GM19463 (cell line): ENCODE measurements around the gene GJC2.
"Not testable (repeated sequence)": the region's sequence is repeated elsewhere in the genome, so short reads cannot be mapped to it uniquely, and the experiment has no call there.

Experiments
- ATAC-seq: cut with Tn5 transposase; IDR thresholded peaks from one replicate; pipeline ENCODE4 v1.9.1; 2021; ENCODE audit warnings: mild to moderate bottlenecking, moderate library complexity; ENCODE audit not compliant: unreplicated experiment

Gene GJC2

DNA sequence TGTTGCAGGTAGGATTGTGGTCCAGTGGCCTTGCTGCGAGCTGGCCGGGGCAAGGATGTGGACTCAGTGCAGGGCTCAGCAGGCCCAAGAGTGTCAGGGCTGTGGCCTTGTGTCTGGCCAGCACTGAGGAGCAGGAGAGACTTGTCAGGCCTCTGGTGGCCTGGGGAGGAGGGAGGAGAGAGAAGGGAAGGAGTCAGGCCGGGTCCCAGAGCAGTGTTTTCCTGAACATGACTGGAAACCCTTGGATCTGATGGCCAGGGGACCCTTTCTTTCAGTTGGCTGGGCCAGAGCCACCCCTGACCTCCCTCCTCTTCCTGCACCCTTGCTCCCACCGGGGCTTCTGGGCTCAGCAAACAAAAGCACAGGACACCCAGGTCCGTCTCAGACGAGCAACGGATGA is 20.9 kb downstream of the GJC2 start:
- no peak for ATAC-seq

DNA sequence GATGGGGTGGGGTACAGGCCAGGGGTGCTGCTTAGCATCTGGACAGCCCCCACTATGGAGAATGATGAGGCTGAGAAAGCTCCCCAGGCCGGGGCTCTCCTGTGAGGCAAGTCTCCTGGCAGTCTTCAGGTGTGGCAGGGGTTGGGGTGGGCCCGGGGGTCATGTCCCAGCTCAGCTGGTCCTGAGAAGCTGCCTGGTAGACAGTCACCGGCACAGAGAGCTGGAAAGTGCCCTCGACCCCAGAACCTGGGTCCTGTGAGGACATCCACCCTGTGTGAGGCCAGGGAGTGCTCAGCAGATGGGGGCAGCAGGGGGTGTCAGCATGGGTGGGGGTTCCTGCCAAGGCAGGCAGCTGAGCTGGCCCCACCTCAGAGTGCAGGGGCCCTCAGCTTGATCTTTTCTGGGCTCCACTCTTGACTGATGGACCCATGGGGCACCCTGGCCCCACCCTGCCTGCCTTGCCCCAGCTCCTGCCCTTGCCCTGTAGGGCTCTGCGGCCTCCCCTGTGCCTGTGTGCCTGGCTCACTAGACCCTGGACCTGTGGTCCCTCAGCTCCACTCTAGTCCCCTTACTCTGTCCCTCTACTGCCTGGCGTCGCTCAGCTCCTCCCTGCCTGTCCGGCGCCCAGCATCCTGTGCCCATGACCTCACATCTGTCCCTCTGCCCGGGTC is 21.6 kb downstream of the GJC2 start:
- ATAC-seq, result no peak

DNA sequence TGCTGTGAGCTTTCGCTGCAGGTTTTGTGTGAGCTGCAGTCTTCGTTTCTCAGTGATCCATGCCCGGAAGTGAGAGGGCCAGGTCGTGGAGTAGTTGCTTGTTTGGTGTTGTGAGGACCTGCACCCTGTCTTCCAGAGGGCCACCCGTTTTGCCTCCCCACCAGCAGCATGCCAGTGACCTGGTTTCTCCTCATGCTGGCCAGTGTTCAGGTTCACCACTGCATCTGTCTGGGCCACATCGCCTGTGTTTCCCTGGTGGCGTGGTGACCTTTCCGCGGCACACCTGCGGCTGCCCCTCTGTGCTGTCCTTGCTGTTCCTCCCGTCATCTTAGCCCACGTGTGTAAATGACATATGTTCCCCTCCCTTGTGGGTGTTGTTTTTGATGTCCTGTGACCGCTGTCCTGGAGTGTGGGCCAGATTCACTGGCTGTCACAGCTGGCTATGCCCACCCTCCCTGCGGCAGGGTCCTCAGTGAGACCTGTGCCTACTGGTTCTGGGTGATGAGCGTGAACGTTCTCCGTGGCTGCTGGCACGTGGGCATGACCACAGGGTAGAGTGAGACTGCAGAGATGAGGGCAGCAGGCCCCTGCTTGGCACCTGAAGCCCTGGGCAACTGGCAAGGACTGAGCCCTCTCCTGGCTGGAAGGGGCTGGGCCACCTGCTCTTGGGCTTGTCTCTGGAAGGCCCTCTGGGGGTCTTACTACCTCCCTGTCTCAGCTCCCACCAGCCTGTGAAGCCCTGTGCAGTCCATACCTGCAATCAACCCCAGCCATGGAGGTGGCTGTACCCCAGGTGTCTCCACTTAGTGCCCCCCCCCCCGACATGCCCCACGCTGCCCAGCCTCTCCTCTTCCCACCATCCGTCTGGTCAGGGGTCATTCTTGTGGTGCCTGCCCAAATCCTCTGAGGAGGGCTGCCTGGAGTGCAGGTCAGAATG is 23.1 kb downstream of the GJC2 start:
- no peak for ATAC-seq

DNA sequence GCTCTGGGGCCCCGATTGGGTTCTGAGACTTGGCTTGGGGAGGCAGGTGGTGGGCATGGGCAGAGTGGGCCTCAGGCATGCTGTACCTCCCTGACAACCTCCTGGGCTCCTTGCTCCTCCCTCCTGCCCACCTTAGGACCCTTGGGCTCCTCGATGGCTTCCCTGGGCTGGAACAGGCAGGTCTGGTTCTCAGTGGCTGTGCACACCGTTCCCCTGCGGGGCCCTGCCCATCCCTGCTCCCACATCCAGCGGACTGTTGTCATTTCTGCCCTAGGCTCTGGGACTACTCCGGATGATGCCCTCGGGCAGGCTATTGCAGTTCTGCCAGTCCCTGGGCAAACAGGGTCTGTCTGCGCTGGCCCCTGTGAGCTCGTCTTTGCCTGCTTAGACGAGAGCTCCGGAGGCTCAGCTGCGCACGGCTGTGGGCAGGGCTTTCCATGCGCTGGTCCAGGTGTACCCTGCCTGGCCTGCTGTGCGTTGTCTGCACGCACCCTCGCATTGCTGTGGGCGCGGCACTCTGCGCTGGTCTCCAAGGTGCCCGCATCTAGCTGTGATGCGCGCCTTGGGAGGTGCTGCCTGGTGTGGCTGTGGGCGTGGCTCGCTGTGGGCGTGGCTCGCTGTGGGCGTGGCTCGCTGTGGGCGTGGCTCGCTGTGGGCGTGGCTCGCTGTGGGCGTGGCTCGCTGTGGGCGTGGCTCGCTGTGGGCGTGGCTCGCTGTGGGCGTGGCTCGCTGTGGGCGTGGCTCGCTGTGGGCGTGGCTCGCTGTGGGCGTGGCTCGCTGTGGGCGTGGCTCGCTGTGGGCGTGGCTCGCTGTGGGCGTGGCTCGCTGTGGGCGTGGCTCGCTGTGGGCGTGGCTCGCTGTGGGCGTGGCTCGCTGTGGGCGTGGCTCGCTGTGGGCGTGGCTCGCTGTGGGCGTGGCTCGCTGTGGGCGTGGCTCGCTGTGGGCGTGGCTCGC is 24.1 kb downstream of the GJC2 start:
- ATAC-seq, result not testable (repeated sequence)

DNA sequence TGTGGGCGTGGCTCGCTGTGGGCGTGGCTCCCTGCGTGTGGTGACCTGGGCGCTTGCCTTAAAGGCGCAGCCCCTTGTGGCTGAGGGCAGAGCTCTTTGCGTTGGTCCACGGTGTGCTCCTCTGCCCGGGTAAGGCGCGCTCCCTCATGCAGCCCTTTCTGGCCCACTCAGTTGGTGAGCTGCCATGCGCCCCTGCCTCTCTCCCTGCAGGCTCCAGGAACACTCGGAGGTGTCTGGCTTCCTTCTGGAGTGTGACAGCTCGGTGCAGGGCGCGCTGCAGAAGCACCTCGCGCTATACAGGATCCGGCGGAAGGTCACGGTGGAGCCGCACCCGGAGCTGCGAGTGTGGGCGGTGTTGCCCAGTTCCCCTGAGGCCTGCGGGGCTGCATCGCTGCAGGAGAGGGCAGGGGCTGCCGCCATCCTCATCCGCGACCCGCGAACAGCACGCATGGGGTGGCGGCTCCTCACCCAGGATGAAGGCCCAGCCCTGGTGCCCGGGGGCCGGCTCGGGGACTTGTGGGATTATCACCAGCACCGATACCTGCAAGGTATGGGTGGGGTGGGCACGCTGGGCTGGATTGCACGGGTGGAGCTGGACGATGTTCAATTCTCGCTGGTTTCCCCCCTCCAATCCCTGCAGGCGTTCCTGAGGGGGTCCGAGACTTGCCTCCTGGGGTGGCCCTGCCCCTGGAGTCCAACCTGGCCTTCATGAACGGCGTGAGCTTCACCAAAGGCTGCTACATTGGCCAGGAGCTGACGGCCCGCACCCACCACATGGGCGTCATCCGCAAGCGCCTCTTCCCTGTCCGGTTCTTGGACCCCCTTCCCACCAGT is 25.0 kb downstream of the GJC2 start:
- no peak for ATAC-seq

DNA sequence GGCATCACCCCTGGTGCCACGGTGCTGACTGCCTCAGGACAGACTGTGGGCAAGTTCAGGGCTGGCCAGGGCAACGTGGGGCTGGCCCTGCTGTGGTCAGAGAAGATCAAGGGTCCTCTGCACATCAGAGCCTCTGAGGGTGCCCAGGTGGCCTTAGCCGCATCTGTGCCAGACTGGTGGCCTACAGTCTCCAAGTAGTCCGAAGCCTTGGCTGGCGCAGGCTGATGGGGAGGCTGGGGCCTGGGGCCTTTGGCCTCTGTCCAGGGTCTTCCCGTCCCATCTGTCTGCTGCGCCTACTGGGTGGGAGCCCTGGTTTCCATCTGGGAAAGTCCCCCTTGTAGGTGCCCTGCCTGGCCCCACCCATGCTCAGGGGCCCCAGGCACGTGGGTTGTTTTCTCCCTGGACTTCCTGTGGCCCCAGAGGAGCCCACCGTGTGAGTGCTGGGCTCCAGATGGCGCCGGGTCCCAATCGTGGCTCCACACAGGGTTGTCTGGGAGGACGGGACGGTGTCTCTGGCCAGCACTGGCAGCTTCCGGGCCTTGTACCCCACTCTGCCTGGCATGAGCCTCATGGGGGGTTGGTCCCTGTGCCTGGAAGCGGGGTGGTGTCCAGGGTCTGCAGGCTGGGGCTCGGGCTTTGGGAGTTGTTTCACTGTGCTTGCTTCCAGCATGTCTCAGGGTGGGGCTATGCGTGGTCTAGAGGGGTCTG is 25.7 kb downstream of the GJC2 start:
- no peak for ATAC-seq

DNA sequence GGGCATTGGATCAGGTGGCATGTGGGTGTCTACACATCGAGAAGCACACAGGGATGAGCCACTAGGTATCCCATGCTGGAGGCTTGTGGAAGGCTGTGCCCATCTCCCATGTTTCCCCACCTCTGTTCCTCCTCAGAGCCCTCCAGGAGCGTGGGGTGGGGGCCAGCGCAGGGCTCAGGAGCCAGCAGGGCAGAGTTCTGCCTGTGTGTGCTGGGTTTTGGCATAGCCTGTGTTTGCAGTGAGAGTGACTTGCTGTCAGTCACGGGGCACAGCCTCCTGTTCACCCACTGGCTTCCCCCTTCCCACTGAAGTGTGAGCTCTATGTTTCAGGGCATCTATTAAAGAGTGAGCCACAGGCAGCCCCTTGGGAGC is 26.3 kb downstream of the GJC2 start:
- ATAC-seq, result no peak

DNA sequence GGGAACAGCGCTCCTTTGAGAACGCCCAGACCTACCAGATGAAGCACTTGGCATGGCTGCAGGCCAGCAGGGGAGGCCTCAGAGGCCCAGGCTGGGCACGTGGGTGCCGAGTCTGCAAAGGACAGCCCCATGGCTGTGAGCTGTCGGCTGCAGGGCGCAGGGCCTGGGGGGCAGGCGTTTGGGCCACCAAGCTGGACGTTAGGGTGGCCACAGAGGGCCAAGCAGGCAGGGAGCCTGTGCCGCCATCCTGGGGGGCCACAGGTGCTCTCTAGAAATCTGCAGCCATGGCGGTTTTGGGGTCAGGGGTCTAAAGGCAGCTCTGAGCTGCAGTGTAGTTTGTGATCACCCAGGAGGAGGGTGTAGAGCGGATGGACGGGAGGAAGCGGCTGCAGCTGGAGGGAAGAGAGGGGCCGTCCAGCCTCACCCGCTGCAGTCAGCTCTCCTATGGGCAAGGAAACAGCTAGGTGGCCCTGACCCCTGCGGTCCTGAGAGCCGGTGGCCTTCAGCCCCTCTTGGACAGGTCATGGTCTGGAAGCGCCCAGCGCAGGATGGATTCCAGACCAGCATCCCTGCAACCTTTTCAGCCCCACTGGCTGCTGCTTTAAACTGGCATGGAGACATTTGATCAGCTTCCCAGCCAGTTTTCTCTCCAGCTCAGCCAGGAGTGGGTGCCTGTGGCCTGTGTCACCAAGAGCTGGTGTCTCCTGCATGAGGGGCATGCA is 26.9 kb downstream of the GJC2 start:
- no peak for ATAC-seq

DNA sequence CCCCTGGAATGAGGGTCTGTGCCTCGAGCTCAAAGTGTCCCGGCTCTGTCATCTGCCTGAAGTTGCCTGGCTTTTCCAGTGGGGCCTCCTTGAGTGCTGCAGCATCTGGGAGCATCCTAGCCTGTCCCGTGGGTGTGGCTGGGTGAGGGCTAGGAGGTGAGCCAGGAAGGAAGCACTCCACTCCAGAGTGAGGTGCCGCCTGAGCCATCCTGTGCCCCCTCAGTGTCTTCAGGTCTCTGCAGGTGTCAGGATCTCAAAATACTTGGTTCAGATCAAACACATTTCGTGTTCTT is 27.4 kb downstream of the GJC2 start:
- no peak for ATAC-seq

DNA sequence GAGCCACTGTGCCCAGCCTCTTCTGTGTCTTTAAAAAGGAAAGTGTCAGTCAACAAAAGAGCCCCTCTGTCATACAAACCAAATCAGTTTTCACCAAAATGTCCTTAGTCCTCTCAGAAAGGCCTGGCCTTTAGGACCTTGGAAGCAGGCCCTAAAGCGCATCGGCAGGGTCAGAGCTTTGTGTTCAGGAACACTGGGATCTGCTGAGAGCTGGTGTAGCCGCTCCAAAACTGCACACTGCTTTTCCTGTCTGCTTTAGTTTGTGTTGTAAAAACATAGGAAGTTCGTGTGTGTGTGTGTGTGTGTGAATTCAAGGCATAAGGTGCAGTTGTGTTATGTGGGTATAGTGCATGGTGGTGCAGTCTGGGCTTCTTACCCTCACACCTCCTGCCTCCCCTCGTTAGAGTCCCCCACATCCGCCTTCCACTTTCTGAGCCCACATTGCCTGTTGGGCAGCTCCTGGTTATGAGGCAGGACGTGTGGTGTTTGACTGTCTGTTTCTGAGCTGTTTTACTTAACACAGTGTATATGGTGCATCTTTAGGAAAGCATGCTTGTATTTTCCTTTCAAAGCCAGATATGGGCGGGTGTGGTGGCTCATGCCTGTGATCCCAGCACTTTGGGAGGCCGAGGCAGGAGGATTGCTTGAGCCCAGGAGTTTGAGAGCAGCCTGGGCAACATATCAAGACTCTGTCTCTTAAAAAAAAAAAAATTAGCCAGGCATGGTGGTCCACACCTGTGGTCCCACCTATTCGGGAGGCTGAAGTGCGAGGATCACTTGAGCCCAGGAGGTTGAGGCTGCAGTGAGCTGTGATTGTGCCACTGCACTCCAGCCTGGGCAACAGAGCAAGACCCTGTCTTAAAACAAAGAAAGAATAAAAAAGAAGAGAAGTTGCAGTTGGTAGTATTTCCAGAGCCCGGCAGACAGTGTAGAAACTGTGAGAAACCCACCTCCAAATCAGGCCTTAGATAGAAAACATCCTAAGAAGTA is 28.3 kb downstream of the GJC2 start:
- ATAC-seq, result no peak

DNA sequence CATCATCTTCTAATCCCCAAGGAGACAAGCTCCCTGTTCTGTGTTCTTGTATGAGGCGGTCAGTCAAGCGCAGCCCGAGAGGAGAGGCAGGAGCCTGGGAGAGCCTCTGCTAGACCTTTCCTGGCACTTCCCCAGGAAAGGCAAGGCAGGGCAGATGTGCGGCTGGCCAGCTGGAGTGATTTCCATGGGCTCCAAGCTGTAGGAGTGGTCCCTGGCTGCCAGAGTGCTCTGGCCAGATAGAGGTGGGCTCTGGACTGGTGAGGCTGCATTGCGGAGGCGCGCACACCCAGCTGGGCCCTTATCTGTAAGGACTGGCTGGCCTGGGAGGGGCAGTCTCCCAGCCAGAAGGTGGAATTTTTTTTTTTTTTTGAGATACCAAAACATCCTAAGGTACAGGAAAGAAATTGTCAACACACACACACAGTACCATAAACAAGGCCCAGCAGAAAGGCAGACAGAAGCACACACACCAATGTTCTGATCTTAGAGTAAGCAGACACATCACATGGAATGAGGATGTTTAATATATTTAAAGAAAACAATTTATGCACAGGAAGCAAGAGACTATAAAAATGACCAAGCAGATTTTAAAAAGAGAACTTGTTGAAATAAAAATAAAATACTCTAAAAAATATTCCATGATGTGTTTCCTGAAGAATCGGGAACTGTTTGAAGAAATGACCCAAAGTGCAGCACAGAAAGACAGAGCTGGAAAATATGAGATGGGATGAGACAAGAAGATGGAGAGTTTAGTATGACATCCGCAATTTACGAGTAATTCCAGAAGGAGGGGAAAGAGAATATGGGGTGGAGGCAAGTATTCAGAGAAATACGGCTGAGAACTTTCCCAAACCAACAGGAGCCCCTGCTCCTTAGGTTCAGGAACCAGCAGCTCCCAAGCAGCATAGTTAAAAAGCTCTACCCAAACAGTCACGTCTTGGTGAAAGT is 29.3 kb downstream of the GJC2 start:
- ATAC-seq, result no peak

DNA sequence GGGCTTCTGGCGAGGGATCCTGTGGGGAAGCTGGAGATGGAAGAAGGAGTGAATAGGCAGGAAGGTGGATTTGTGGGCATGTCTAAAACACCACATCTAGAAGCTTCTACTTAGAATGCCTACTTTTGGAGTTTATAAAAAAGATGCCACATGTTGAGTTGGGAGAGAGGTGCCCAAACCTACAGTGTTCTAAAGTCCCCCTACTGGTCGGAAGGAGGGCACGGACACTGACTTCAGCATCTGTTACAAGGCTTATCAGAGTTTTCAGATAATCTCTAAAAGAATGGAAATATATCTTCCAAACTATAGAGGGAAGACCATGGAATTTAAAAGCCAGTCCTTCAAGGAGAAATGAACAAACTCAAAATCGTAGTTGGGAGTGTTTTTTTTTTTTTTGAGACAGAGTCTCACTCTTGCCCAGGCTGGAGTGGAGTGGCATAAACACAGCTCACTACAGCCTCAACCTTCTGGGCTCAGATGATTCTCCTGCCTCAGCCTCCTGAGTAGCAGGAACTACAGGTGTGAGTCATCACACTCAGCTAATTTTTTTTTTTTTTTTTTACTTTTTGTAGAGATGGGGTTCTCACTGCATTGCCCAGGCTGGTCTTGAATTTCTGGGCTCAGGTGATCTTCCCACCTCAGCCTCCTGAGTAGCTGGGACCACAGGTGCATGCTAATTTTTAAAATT is 30.7 kb downstream of the GJC2 start:
- ATAC-seq, result no peak

DNA sequence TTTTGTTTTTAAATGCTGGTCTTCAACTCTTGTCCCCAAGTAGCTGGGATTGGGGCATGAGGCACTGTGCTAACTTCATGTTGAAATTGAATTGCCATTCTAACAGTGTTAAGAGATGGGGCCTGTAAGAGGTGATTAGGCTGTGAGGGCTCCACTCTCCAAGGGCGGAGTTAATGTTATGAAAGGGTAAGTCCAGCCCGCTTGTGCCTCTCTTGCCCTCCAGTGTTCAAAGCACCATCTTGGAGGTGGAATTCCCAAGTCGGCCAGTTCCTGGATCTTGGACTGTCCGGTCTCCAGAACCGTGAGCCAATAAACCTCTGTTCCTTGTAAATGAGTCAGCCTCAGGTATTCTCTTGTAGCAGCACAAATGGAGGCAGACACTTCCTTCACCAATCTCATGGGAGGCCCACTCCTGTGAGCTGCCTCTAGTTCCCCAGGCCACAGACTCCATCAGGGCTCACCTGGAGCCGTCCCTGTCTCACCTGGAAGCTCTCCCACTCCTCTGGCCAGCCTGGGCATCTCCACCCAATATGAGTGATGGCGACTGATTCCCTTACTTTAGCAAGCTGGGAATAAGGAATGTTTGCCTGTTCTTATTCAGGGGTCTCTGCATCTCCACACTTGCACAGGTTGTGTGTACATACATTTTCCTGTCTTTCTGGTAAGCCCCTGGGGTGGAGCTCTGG is 31.4 kb downstream of the GJC2 start:
- ATAC-seq, result no peak

DNA sequence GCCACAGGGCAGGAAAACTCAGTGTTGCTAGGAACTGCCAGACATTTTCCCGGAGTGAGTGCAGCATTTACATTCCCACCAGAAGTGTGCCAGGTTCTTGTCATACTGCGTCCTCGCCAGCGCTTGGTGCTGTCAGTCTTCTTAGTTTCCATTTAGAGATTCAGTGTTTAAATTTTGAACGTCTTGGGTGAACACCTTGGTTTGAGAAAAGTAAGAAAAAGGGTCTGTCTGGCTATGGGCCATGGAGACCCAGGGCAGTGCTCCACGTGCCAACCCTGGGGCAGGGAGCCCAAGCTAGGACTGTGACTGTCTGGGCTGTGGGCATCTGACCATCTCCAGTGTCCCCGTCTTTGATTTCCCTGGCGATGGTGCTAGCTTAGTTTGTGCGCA is 31.9 kb downstream of the GJC2 start:
- ATAC-seq, result no peak

DNA sequence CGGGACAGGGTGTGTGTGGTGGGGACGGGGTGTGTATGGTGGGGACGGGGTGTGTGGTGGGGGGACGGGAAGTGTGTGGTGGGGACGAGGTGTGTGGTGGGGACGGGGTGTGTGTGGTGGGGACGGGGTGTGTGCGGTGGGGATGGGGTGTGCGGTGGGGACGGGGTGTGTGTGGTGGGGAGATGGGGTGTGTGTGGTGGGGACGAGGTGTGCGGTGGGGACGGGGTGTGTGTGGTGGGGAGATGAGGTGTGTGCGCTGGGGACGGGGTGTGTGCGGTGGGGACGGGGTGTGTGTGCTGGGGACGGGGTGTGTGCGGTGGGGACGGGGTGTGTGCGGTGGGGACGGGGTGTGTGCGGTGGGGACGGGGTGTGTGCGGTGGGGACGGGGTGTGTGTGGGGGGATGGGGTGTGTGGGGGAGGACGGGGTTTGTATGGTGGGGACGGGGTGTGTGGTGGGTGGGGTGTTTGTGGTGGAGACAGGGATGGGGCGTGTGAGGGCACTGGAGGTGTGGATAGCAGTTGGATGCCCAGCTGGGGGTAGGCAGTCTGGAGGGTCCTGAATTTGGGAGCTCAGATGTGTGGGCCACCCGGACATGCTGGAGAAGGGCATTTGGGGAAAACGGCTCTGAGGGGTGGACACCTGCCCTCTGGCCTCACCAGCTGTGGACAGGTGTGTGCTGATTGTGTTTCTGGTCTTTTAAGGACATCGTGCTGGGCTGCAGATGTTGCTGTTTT is 32.7 kb downstream of the GJC2 start:
- no peak for ATAC-seq
